GM12875 (cell line): Measurements from ENCODE around the gene LDHB.

Source experiments
- H3K4me3 ChIP-seq: one replicate; pipeline ENCODE4 v1.5.1; 2011; ENCODE audit warnings: low read depth, low read length, control low read depth
- CTCF ChIP-seq: IDR thresholded peaks from 2 replicates; pipeline ENCODE4 v1.5.1; 2011; ENCODE audit warnings: low read depth, mild to moderate bottlenecking, control low read depth, inconsistent platforms, low read length, moderate library complexity, borderline replicate concordance; ENCODE audit not compliant: insufficient read depth

Gene LDHB

GRCh38 chr12:21657326-21658077 lies at the start of gene LDHB:
Gene LDHB, minus strand, starts transcription at chr12:21657842. Its CDS starts 3,171 bp downstream, at chr12:21654671.
- no peak for TF ChIP-seq CTCF
- peak within 1 kb of the TSS; percentile 99 for H3K4me3 ChIP-seq

GRCh38 chr12:21704847-21705246 lies 47.2 kb upstream of the LDHB start:
- no peak overlapping the region for H3K4me3 ChIP-seq
- no peak for TF ChIP-seq CTCF

- H3K4me3 ChIP-seq = no peak overlapping the region
Observed at GRCh38 chr12:21699851-21700250, 42.2 kb upstream of the LDHB start.

GRCh38 chr12:21697904-21698630 lies 40.4 kb upstream of the LDHB start:
- TF ChIP-seq CTCF = no peak
- no peak overlapping the region for H3K4me3 ChIP-seq

More at GRCh38 chr12:21699851-21700250, 42.2 kb upstream of the LDHB start:
- TF ChIP-seq CTCF = no peak

GRCh38 chr12:21696625-21697024 lies 39.0 kb upstream of the LDHB start:
- no peak overlapping the region for H3K4me3 ChIP-seq
- no peak for TF ChIP-seq CTCF

- TF ChIP-seq CTCF = no peak
- no peak overlapping the region for H3K4me3 ChIP-seq
Observed at GRCh38 chr12:21695986-21696385, 38.3 kb upstream of the LDHB start.
